GM12872 (cell line): ENCODE results near the gene DGKB.

Experiments
- CTCF ChIP-seq: IDR thresholded peaks from 3 replicates; pipeline ENCODE4 v1.5.1; 2011; ENCODE audit warnings: low read depth, mild to moderate bottlenecking, low read length, moderate library complexity; ENCODE audit not compliant: insufficient read depth

Gene DGKB

GRCh38 chr7:14902589-14903067 lies at the start of gene DGKB:
TSS of gene DGKB (minus strand) at chr7:14902751.
- TF ChIP-seq CTCF: no peak

DNA sequence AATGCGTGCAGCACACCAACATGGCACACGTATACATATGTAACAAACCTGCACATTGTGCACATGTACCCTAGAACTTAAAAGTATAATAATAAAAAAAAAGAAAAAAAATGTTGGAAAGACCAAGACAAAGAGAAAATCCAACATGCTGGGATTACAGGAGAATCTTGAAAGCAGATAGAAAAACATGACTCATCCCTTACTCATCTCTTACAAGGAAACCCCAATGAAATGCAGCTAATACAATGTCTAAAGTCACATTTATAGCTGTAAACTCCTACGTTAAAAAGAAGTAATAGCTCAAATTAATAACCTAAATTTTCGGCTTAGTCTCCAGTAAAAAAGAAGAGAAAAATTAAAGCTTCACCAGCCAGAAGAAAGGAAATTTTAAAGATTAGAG lies 47.5 kb upstream of the DGKB start:
- TF ChIP-seq CTCF: no peak

GRCh38 chr7:14938181-14938580 lies 35.6 kb upstream of the DGKB start:
- TF ChIP-seq CTCF: no peak

- TF ChIP-seq CTCF: no peak
Measured at GRCh38 chr7:14937581-14937980, 35.0 kb upstream of the DGKB start.

DNA sequence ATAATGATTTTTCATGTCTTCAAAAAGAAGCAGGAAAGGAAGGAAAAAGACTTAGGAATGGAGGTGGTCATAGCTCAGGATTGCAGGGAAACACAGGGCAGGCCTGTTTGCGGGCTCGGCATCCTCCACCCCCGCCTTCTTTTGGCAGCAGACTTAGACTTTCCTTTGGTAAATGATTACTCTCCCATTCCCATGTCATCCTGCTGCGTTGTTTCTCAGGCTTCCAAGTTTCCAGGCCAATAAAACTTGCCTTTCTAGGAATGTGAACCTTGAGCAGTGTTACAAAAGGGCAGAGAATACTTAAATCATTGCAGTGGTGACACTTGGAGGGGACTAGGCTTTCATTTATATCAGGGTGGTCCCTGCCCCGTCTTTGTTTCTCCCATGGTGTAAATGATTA lies 34.0 kb upstream of the DGKB start:
- no peak for TF ChIP-seq CTCF

DNA sequence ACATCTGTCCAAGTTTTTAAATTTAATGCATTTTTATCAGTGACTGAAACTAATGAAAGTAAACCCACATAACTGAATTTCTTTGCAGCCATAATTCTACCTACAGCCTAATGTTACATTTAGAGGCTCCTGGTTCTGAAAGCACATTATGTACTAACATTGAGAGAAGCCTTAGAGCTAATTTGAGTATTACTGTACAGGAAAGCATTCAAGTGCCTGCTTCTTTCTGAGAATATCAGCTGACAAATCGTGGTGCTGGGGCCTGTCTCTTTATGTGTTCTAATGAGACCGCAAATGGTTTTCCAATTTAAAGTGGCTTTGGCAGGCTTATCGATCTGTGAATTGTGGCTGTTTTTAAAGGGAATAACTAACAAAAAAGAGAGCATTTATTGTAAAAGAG lies 32.3 kb upstream of the DGKB start:
- TF ChIP-seq CTCF: no peak

- no peak for TF ChIP-seq CTCF
Measured at GRCh38 chr7:14931511-14932215, 29.1 kb upstream of the DGKB start.
